GM03348 (cell line): Measurements from ENCODE around the gene TEX54.
A peak's percentile ranks its signal among the peaks of the same experiment; 100 is the strongest.

Source experiments
- DNase-seq: peaks from one replicate; pipeline ENCODE4 v3.0.0; 2012; ENCODE audit warnings: low spot score

The TEX54 gene

DNA sequence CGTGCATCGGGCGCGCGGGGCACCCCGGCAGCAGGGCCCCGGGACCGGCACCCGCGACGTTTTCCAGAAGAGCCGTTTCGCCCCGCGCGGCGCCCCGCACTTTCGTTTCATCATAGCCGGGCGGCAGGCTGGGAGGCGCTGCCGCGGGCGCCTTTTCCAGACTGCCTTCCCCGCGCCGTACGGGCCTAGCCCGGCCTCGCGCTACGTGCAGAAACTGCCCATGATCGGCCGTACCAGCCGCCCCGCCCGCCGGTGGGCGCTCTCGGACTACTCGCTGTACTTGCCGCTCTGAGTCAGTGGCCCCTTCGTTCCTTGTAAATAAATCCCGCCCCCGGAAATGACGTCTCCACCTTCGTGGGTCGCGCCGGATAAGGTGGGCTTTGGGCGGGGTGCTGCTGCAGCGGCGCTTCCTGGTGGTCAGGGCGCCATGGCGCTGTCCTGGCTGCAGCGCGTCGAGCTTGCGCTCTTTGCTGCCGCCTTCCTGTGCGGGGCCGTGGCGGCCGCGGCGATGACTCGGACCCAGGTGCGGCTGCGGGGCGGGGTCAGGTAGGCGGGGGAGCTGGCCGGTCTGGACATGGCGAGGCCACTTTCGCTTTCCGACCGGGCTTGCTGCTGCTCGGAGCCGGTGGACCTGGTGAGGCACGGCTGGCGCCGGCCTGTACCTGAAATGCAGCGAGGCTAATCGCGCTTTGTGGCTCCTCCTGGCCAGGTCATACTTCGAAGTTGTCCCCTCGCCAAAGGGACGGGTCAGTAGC is 45.5 kb downstream of the TEX54 start, which contains the start of gene TMEM179B:
TSS of gene TMEM179B (plus strand) at position 398 of the 755 bp plus-strand sequence. CDS start at position 428, 30 bp downstream.
- peak; percentile 96 for DNase-seq

DNA sequence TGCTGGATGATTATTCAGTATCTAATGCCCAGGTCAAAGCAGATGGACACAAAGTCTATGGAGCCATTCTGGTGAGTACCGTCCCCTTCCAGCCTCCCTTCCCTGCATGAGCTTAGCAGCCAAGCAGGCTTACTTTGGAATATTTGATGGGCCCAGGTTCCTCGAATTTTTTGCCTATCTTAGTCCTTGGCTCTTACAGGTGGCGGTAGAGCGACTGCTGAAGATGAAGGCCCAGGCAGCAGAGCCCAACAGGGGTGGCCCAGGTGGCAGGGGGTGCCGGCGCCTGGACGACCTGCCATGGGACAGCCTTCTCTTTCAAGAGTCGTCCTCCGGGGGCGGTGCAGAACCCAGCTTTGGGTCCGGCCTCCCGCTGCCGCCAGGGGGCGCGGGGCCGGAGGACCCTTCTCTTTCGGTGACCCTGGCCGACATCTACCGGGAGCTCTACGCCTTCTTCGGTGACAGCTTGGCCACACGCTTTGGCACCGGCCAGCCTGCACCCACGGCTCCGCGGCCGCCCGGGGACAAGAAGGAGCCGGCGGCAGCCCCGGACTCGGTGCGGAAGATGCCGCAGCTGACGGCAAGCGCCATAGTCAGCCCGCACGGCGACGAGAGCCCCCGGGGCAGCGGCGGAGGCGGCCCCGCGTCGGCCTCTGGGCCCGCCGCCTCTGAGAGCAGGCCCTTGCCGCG is 46.2 kb downstream of the TEX54 start:
- DNase-seq: peak; percentile 94

DNA sequence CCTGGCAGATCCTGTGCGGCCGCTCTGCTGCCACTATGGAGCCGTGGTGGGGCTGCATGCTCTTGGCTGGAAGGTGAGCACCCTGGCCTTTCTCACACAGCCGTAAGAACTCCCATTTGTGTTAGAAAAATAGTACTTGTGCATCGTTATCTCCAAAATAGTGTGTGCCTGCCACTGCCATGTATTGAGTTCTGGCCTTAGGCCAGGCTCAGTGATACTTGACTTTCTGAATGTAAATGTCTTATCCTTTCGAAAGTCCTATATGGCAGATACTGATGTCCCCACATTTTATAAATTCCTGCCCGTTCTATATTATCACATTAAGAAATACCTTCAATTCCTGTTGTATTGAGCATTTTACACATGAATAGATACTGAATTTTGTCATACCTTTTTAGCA is 49.9 kb downstream of the TEX54 start:
- DNase-seq: no peak
